Measurements from ENCODE around the gene MOCOS.
A peak's percentile ranks its signal among the peaks of the same experiment; 100 is the strongest.

The MOCOS gene

DNA sequence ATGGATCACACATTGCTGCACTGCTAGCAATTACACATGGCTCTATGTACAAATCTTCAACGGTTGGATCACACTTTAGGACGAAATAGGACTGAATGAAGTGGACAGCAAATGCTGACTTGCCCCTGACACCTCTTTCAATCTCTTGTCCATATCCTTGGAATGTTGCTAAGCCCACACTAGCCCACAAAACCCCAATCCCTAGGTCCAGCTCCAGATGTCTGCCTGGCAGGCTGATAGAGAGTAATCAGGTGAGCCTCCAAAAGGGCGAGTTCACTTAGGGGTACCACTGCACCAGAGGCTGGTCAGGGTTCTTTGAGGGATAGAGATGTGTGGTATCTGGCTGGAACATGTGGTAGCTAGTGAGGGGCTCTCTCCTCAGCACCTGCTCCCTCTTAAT lies 91.7 kb downstream of the MOCOS start:
- no peak for DNase-seq

DNA sequence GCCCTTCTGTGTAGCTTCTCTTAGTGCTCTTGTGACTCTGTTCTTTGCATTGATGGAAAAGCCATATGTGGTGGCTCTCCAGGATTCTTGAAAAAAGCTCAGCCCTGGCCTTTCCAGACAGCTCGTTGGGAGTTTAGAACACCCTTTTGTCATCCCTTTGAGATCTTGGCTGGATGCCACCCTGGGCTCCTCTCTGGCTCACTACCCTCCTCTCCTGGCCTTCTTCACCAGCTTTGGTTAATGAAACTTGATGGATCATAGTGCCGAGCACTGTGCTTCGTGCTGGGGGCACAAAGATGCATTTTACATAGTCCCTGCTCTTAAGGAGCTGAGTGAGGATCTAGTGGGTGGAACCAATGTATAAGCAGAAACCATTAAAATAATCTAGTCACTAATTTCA lies 94.6 kb downstream of the MOCOS start:
- DNase-seq, result no peak

DNA sequence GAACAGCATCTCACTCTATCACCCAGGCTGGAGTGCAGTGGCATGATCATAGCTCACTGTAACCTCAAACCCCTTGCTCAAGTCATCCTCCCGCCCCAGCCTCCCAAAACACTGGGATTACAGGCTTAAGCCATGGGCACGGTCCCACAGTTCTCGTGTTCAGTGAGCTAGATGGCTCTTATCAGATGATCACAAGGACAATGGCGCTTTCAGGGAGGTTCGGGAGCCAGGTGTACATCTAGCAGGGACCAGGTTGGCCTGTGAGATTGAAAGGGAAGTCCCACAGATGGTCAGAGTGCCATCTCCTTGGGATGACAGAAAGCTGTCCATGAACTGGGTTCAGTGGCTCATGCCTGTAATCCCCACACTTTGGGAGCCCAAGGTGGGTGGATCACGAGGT lies 96.2 kb downstream of the MOCOS start:
- no peak for DNase-seq

DNA sequence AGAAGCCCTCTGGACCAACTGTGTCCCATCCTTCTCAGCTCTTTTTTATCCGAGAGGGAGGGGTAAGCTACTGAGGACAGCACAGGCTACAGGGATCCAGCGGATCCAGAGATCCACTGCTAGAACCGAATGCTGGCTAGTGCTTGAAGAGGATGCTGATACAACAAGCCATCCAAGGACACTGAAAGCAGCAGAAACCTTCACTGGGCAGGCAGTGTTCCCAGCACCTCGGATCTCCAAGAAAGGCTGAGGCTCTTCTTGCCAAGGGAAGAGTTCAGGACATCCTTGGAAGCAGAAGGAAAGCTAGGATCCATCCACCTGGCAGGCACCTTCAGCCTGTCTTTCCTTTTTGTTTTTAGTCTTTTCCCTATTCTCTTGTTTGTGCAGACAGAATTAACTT lies 97.0 kb downstream of the MOCOS start:
- DNase-seq, result no peak

DNA sequence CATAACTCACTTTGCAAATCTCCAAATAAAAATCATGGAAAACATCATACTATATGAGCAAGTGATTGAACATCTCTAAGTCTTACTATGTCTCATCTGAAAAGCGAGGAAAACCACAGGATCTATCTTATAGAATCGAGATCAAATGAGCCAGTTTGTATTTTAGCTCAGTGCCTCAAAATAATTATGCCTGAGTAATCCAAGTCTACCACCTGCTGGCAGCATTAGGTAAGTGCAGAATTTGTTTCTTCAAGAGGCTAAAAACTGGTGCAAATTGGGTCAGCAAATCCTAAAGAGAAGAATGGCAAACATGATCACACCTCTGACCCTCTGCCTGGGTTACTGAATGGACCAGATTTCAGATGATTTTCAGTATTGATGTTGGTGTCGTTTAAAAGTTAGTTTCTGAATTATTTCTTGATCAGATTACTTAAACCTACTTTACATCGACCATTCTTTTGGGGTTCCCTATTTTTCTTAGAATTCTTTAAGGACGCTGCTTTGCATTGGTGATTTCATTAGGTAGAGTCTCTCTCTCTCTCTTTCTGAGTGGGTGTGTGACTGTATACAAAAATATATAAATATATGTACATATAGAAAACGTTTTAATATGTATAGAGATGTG lies 97.5 kb downstream of the MOCOS start:
- DNase-seq, result peak; percentile 54

DNA sequence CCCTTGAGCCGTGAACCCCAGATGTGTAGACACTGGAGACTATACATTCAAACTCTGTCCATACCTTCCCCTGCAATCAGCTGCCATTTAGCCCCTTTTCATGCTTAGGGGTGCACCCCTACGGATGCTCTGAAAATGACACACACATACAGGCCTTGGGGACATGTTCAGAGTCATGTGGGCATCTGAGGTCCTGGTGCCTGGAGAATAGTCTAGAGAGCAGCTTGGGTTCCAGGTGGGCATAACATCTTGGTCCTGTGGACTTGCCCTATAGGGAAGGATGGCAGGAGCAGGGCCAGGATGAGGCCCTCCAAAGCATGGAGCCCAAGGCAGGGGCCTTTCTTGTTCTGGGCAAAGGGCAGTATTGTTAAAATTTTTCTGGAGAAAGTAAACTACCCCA lies 100.4 kb downstream of the MOCOS start:
- DNase-seq, result no peak

DNA sequence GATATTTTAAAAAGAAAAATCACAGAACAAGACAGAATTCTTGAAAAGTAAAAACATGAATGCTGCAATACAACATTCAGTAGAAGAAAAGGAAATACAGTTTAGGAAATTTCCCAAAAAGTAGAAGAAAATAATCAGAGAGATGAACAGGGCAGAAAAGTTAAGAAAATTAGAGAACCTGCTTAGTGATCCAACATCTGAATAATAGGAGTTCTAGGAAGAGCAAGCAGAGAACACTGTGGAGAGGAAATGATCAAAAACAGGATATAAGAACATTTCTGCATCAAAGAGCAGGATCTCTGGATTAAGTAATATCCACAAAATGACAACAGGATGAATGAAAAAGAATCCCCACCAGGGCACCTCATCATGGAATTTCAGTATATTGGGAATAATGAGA lies 101.4 kb downstream of the MOCOS start:
- DNase-seq, result no peak

DNA sequence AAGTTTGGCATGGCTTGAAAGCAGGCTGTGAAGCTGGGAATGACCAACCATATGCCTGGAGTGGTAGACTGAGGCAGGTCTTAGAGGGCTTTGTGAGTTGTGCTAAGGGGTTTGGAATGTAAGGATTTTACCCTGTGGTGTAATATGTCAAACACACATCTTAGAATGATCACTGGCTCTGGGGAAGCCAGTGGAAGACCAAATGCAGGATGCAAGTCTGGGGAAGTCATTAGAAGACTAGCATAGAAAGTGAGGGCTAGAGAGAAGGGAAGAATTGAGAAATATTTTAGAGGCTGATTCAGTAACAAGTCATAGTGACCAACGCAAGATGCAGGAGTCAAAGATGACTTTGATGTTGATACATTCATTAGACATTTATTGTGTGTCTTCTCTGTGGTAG lies 106.7 kb downstream of the MOCOS start:
- no peak for DNase-seq

DNA sequence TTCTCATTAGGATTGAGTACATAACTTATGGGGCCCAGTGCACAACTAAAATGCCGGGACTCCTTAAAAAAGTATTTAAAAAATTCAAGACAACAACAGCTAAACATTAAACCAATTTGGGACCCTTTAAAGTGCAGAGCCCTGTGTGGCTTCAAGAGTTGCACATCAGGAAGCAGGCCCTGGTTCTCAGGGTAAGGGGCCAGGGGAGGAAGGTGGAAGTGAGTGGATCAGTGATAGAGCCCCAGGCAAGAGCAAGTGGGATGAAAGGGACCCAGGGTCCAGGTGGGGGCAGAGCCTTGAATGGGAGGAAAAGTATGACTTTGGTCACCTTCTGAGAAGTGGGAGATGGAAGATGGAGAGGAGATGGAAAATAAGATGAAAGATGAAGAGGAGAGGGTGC lies 107.9 kb downstream of the MOCOS start:
- no peak for DNase-seq

DNA sequence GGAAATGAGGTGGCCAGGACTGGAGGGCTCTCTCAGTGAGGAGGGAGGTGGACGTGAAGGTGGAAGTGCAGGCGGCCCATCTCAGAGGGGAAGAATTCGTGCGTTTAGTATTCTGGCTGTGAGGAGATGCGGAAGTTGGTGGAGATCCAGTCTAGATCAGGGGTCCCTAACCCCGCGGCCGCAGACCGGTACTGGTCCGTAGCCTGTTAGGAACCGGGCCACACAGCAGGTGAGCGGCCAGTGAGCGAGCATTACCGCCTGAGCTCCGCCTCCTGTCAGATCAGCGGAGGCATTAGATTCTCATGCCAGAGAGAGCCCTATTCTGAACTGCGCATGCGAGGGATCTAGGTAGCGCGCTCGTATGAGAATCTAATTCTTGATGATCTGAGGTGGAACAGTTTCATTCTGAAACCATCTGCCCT lies 108.6 kb downstream of the MOCOS start:
- no peak for DNase-seq

DNA sequence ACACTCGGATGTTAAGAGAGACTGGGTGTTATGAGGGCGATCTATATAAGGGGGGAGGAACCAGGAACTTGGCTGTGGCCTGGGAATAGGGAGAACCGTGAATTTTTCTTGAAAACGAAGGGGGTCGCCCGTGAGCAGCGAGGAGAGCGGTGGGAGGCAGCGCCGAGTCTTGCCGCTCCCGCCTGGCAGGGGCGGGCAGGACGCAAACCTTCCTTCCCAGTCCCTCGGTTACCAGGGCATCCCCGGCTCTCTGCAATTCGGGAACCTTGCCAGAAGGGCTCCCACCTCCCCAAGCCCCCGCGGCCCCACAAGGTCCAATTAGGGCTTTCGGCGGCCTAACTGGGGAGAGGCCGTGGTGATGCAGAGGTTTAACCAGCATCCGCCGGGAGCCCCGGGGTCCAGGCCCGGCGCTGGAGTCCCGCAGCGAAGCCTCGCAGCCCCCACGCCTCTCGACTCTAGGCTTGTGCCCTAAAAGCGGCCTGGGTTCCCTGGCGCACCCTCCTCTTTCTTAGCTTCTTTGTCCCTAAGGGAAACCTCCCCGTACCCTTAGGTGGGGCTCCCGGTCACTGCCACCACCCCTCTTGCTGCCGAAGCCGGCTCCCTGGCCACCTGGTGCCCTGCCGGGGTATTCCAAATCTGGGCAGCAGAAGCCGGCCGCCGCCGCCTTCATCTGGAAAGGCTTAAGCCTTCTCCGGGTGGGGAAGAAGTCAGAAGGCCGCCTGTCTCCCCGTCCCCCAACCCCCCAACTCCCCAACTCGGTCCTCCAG lies 109.5 kb downstream of the MOCOS start:
- DNase-seq, result no peak

DNA sequence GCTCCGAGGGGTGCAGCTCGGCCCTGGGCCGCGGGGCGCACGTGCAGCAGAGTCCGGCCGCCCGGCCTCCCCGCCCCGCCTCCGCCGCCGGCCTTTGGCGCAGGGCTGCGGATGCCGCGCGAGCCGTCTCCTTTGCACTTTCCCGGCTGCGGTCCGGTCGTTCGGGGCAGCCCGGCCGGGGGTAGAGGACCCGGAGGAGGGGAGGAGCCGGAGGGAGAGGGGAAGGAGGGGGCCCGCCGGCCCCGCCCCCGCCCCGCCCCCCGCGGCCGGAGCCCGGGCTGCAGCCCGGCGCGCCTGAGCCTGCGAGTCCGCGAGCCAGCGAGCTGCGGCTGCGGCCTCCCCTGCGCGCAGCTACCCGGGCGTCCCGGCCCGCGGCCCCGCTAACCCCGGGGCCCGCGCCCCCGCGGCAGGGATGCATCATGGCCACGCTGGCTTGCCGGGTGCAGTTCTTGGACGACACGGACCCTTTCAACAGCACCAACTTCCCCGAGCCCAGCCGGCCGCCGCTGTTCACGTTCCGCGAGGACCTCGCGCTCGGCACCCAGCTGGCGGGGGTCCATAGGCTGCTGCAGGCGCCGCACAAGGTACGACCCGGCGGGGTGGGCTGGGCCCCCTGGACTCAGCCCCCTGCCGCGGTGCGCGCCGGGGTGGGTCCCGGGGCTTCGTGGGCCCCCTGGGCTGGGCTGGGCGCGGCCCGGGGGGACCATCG lies 110.3 kb downstream of the MOCOS start, which contains the start of gene FHOD3:
Gene FHOD3, plus strand, starts transcription at position 297 of the 709 bp plus-strand sequence. Its CDS starts 123 bp downstream, at position 420.
- no peak for DNase-seq

DNA sequence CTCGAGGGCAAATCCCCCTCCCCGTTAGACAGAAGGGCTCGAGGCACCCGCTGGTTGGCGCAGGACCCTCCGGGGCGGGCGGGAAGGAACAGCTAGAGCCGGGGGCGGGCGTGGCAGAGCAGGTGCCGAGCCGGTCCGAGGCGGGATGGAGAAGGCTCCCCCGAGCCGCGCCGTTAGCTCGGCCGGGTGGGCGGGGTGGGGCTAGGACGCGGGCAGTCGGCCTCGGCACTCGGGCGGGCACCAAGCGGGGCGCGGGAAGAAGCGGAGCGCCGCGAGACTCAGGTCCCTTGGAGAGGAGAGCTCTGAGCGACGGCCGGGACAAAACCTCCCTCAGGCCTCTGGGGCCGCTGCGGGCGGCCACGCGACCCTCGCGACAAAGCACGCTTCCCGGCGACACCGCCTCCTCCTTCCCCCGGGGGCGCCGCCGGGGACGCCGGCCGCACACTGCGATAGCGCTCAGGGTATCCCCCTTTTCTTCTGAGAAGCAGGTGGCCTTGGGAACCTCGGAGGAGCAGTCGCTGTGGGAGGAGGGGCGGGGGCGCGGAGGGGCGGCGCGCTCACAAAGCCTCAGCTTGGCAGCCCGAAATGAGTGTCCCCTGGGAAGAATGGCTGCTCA lies 110.9 kb downstream of the MOCOS start:
- no peak for DNase-seq

DNA sequence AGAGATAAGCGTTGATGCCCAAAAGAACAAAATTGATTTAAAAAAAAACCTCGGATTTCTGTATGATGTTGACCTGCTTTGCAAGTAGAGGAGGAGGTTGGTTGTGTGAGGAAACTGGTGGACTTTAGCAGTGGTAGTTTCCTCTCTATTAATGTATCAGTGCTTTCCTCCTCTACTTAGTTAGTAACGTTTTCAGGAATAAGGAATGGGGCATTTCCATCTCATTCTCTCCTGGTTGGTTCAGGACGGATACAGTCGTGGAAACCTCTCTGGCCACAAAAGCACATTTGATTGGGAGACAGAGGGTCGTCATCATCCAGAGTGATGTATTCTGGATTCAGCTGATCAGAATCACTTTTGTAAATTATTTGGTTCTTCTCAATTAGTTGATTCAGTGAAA lies 111.7 kb downstream of the MOCOS start:
- no peak for DNase-seq

DNA sequence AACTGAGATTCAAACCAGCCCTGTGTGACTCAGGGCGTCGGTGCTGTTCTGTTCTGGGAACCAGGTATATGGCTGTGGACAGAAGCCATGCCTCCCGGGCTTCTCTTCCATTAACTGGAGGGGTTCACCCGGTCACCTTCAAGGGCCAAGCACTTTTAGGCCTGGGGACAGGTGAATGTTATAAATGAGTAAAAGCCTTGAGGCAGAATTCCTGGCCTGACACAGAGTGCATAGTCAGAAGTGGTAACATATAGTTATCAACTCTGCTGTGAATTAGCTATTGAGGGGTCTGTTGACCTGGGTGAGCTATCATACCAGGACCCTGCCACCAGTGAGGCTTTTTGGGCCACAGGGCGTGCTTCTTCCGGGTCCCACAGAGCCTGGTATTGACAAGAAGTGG lies 112.9 kb downstream of the MOCOS start:
- no peak for DNase-seq

DNA sequence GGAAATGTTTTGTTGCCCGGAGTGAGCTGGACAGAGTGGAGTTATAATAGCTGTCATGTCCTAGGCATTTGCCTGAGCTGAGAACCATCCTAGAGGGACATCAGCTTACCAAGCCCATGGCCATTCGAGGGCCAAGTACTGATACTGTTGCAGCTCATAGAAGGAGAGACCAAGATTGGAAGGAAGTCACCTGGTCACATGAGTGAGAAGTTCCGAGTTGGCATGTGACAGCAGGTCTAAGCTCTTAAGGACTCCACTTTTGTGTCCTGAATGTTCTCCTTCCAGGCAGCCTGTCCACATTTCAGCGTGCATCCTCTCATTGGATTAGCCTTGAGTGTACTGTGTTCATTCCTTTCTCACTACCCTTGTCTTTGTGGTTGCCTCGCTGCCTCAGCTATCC lies 114.6 kb downstream of the MOCOS start:
- DNase-seq, result no peak

DNA sequence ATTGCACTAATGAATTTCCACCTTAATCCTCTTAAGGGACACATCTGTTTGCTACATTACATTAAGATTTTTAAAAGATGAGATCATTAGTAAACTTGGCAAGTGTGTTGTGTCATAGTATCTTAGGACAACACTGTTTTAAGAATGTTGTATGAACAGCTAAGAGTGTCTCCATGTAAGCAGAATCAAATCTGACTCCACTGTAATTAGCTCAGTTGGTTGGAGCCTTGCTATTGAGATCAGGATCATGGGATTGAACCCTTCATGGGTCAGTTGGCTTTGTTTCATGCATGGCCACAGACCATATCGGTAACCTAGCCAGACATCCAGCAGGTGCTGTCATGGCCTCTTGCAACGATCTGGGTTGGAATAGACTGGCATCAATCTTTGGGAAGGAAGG lies 115.4 kb downstream of the MOCOS start:
- DNase-seq, result no peak

DNA sequence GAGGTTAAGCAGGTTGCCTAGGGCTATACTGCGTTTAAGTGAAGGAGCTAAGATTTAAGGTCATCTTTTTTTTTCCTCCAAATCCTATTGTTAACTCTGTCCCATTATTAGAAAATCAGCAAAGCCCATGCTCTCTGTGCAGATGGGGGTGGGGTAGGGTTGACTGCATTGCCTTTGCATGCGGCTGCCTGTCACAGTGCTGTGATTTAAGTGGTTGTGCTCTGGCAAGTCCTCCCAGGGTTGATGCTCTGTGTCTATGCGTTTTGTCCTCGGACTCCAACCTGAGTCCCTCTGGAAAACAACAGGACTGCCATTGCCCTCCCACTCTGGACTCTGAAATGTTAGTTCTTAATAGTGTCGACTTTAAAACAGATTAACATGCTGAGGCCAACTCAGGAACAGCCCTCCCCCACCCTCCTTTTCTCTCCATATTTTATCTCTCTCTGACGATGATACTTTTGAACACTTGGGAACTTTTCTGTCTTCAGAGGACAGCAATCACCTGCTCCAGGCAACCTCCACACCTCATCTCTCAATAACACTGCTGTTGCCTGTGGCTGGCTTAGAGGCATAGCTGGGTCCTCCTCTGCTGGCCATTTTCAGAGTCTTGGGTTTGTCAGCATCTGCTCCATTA lies 116.0 kb downstream of the MOCOS start:
- DNase-seq, result no peak

DNA sequence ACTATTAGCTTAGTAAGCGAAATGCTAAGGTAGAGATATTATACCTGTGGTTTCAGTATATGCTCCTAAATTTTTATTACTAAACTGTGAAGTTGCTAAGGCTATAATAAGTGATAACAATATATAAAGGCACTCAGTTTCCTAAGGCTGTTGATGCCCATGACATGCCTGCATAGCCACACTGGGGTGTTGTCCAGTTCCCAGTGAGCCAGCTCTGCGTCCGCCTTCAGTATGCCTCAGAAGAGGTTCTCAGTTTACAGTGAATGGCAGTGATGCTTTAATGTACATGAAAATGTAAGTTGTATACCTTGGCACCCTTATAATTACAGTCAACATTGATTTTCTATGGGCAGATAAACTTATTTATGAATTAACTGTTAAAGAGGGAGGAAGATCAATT lies 117.4 kb downstream of the MOCOS start:
- DNase-seq, result no peak

DNA sequence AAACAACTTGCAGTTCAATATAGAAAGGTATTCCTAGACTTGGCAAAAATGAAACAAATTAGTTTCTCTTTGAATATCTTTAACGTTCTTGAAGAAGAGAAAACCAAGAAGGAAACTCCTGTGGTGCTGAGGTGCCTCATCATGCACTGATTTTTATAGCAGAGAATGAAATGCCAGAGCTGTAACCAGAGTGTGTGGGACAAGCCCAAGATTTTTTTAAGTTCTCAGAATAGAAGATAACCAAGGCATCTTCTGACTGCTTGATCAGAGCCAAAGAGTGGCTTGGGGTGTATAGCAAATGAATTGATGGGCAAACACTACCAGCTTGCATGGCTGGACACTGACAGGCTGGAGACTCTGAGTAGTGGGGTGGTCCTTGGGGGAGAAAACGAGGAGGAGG lies 118.1 kb downstream of the MOCOS start:
- DNase-seq, result no peak

DNA sequence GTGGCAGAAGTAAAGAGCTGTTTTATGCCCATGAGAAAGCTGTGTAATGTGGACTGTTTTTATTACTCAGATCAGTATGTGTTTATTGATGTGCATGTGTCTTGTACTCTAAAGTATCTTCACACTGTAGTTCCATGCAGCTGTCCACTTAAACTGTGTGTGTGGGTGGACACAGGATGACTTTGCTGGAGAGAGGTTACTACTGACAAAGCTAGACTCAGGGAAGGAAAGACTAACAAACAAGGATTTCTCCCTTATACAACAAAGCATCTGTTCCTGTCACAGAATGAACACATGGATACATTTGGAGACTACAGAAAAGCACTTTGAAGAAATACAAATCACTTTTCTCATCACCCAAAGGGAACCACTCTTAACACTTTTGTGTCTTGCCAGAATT lies 120.2 kb downstream of the MOCOS start:
- DNase-seq, result no peak

DNA sequence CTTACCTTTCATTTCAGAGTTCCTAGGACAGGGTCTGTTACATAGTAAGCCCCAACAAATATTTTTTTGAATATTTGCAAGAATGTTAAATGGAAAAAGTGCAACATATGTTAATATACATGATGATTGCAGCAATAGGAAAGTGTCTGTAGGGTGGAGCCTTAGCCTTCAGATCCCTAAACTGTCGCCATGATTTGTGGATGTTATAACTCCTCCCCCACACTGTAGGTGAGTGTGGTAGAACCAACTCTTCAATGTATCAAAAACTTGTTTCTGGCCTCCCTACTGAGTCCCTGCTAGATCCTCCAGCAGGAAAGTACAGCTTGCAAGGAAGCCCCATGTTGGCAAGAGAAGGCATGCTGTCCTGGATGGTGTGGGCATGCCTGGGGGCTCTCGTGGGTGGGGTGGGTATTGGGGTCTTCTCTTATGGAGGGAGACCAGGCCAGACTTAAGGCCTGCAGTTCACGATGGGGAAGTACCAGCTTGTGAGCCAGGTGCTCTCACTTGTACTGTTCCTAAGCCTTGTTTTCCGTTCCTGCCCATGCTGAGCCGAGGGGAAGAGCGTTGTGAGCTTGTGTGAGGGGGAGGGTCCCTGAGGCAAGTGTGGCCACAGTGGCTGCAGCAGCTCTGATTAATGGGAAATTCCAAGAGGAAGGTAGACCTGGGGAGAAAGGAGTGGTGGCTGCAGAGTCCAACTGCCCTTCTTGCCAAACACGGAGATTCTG lies 121.6 kb downstream of the MOCOS start:
- no peak for DNase-seq

Data from activated CD4-positive, alpha-beta T cell treated with anti-CD3 and anti-CD28 coated beads, Interleukin-2, amount 50 U/mL, for 16 hours (primary cell).